NB4 (cell line): ENCODE results near the gene GBP3.
A peak's percentile ranks its signal among the peaks of the same experiment; 100 is the strongest.
"Not testable (repeated sequence)": the region's sequence is repeated elsewhere in the genome, so short reads cannot be mapped to it uniquely, and the experiment has no call there.

ENCODE experiments used
- DNase-seq: peaks from one replicate; pipeline ENCODE4 v3.0.0; 2010; ENCODE audit warnings: low read depth
- H3K4me3 ChIP-seq: one replicate; pipeline ENCODE4 v1.5.1; 2011; ENCODE audit warnings: mild to moderate bottlenecking, low read depth, low read length, moderate library complexity
- CTCF ChIP-seq: IDR thresholded peaks from one replicate; pipeline ENCODE4 v1.5.1; 2012; ENCODE audit warnings: low read depth, low read length
- MAX ChIP-seq: IDR thresholded peaks from 2 replicates; pipeline ENCODE4 v1.6.1; 2011; ENCODE audit warnings: low read depth, low read length
- MYC ChIP-seq: IDR thresholded peaks from 2 replicates; pipeline ENCODE4 v1.6.1; 2011; ENCODE audit warnings: low read depth, low read length
- POLR2A ChIP-seq: IDR thresholded peaks from 2 replicates; pipeline ENCODE4 v1.6.1; 2011; ENCODE audit warnings: mild to moderate bottlenecking; ENCODE audit not compliant: insufficient read length; ENCODE audit errors: extremely low read depth

Gene GBP3

GRCh38 chr1:89023026-89023425 lies 360 bp upstream of the GBP3 start:
- DNase-seq, result peak; percentile 32
- peak overlapping the region; percentile 90 for H3K4me3 ChIP-seq
- TF ChIP-seq MYC, result no peak

- not testable (repeated sequence) for DNase-seq, H3K4me3 ChIP-seq
These were observed 4.3 kb downstream of the GBP3 start for GRCh38 chr1:89018318-89018717.

GRCh38 chr1:89008511-89008910 lies 14.2 kb downstream of the GBP3 start:
- TF ChIP-seq CTCF (no peak), POLR2A (no peak), MYC (no peak), MAX (no peak)

GRCh38 chr1:89005286-89006151 lies 17.1 kb downstream of the GBP3 start:
- no peak for DNase-seq
- TF ChIP-seq MYC, result no peak
- no peak for TF ChIP-seq MAX
- TF ChIP-seq POLR2A, result no peak
- no peak for TF ChIP-seq CTCF
- no peak overlapping the region for H3K4me3 ChIP-seq

More at GRCh38 chr1:89008511-89008910, 14.2 kb downstream of the GBP3 start:
- H3K4me3 ChIP-seq, result no peak overlapping the region
- no peak for DNase-seq

GRCh38 chr1:89002176-89002575 lies 20.5 kb downstream of the GBP3 start:
- not testable (repeated sequence) for H3K4me3 ChIP-seq, DNase-seq

GRCh38 chr1:89001510-89001909 lies 21.2 kb downstream of the GBP3 start:
- TF ChIP-seq POLR2A (no peak), MYC (no peak), CTCF (no peak), MAX (no peak)
- no peak for DNase-seq
- H3K4me3 ChIP-seq, result no peak overlapping the region

GRCh38 chr1:88998716-88999115 lies 23.9 kb downstream of the GBP3 start:
- DNase-seq, result peak; percentile 77
- H3K4me3 ChIP-seq, result no peak overlapping the region
- TF ChIP-seq MAX (no peak), POLR2A (no peak), MYC (no peak), CTCF (no peak)
